Activated T-cell treated with anti-CD3 and anti-CD28 coated beads, Interleukin-2, amount 50 U/mL, for 72 hours (primary cell): ENCODE results near the gene LCE3B. TPM values are rescaled to one million over a fixed set of nuclear protein-coding genes. Genes with fewer than 3 reads are reported as not detected.
"Not testable (repeated sequence)": the region's sequence is repeated elsewhere in the genome, so short reads cannot be mapped to it uniquely, and the experiment has no call there.

Experiments used
- ATAC-seq, 2 donors: fragments of 150-1000 bp; cut with Tn5 transposase; replicated peaks in 1 of 2; 2 replicates each; pipeline ENCODE4 v1.10.0; 2021; ENCODE audit warnings: moderate library complexity in 2 of 2, mild to moderate bottlenecking in 1 of 2
- DNase-seq, 2 donors: peaks; one replicate each; pipeline ENCODE4 v3.0.0; 2021 to 2022; ENCODE audit warnings: mixed read lengths in 1 of 2
- H3K27ac Mint-ChIP-seq: one replicate; pipeline ENCODE4 v1.8.0; 2022; ENCODE audit warnings: mild to moderate bottlenecking, moderate library complexity, mixed read lengths
- H3K27me3 Mint-ChIP-seq: one replicate; pipeline ENCODE4 v1.8.0; 2022; ENCODE audit warnings: low read depth, mixed read lengths
- H3K36me3 Mint-ChIP-seq, 2 donors: one replicate each; pipeline ENCODE4 v1.8.0; 2022; ENCODE audit warnings: mixed read lengths in 2 of 2, mild to moderate bottlenecking in 1 of 2; ENCODE audit not compliant: insufficient read depth in 2 of 2
- H3K4me1 Mint-ChIP-seq: one replicate; pipeline ENCODE4 v1.8.0; 2022; ENCODE audit warnings: low read depth, mixed read lengths
- H3K4me3 Mint-ChIP-seq, 2 donors: one replicate each; pipeline ENCODE4 v1.8.0; 2022; ENCODE audit warnings: mild to moderate bottlenecking in 2 of 2, mixed read lengths in 2 of 2, moderate library complexity in 2 of 2
- H3K9me3 Mint-ChIP-seq, 2 donors: one replicate each; pipeline ENCODE4 v1.8.0; 2022; ENCODE audit warnings: mixed read lengths in 2 of 2
- total RNA-seq, 2 donors: library from RNA; stranded (reverse); gene quantifications; one replicate each; pipeline ENCODE4 v1.2.3, GENCODE V29; 2022

The LCE3B gene
- not detected for total RNA-seq

GRCh38 chr1:152613511-152613910 lies at the start of gene LCE3B:
LCE3B (plus strand) TSS chr1:152613811; CDS start chr1:152613811, 0 bp downstream.
- H3K27me3 Mint-ChIP-seq = peaks cover 33% of the 10 kb centered on the region
- H3K4me3 Mint-ChIP-seq = no peak within 1 kb of the TSS
- H3K9me3 Mint-ChIP-seq = peaks cover 0 to 2% of the 10 kb centered on the region in 2 donors
- peaks cover 0 to 2% of the 10 kb centered on the region in 2 donors for H3K36me3 Mint-ChIP-seq
- H3K4me1 Mint-ChIP-seq = no peaks in the 10 kb centered on the region
- no peak within 1 kb of the TSS for H3K27ac Mint-ChIP-seq
- DNase-seq (no peak), ATAC-seq (no peak)

- Mint-ChIP-seq H3K4me3 (peak overlapping the region in 1 of 2 donors; percentile 11), H3K9me3 (peaks cover 2 to 5% of the 10 kb centered on the region in 2 donors), H3K27ac (peak overlapping the region; percentile 12), H3K36me3 (peaks cover 1 to 4% of the 10 kb centered on the region in 2 donors), H3K27me3 (no peaks in the 10 kb centered on the region), H3K4me1 (no peaks in the 10 kb centered on the region)
- ATAC-seq = no peak
- no peak for DNase-seq
Observed at GRCh38 chr1:152565115-152565514, 48.5 kb upstream of the LCE3B start.

GRCh38 chr1:152565535-152566215 lies 47.9 kb upstream of the LCE3B start:
- Mint-ChIP-seq H3K4me1 (no peaks in the 10 kb centered on the region), H3K27me3 (no peaks in the 10 kb centered on the region), H3K36me3 (peaks cover 1 to 4% of the 10 kb centered on the region in 2 donors), H3K9me3 (peaks cover 2 to 5% of the 10 kb centered on the region in 2 donors), H3K4me3 (no peak overlapping the region), H3K27ac (no peak overlapping the region)
- ATAC-seq = no peak
- DNase-seq = no peak

- no peak for DNase-seq
- H3K9me3 Mint-ChIP-seq = peaks cover 2 to 5% of the 10 kb centered on the region in 2 donors
- H3K27ac Mint-ChIP-seq = no peak within 1 kb of the TSS
- ATAC-seq = no peak
- no peak within 1 kb of the TSS for H3K4me3 Mint-ChIP-seq
- H3K27me3 Mint-ChIP-seq = peaks cover 5% of the 10 kb centered on the region
- peaks cover 1 to 4% of the 10 kb centered on the region in 2 donors for H3K36me3 Mint-ChIP-seq
- no peaks in the 10 kb centered on the region for H3K4me1 Mint-ChIP-seq
Observed at GRCh38 chr1:152566681-152567080, 46.9 kb upstream of the LCE3B start, which contains the start of gene LCE3E. LCE3E (minus strand) TSS chr1:152566780; CDS start chr1:152566208, 572 bp downstream.

GRCh38 chr1:152577168-152577567 lies 36.4 kb upstream of the LCE3B start:
- ATAC-seq (peak; percentile 92 to 97), DNase-seq (peak; percentile 28 to 58)
- Mint-ChIP-seq H3K9me3 (no peaks in the 10 kb centered on the region), H3K36me3 (no peaks in the 10 kb centered on the region), H3K4me1 (no peaks in the 10 kb centered on the region), H3K27ac (no peak overlapping the region), H3K4me3 (no peak overlapping the region), H3K27me3 (peaks cover 36% of the 10 kb centered on the region)

- H3K36me3 Mint-ChIP-seq, H3K27ac Mint-ChIP-seq, H3K4me3 Mint-ChIP-seq, H3K4me1 Mint-ChIP-seq, ATAC-seq, DNase-seq, H3K9me3 Mint-ChIP-seq: not testable (repeated sequence)
- peaks cover 18% of the 10 kb centered on the region for H3K27me3 Mint-ChIP-seq
Observed at GRCh38 chr1:152579526-152579925, 34.1 kb upstream of the LCE3B start.

GRCh38 chr1:152580433-152580832 lies 33.2 kb upstream of the LCE3B start, which contains the start of gene LCE3D:
LCE3D (minus strand) TSS chr1:152580516; CDS start chr1:152579936, 580 bp downstream.
- Mint-ChIP-seq H3K9me3 (no peaks in the 10 kb centered on the region), H3K4me3 (no peak within 1 kb of the TSS), H3K36me3 (no peaks in the 10 kb centered on the region), H3K27ac (no peak within 1 kb of the TSS), H3K27me3 (peaks cover 11% of the 10 kb centered on the region), H3K4me1 (no peaks in the 10 kb centered on the region)
- ATAC-seq (no peak), DNase-seq (no peak)

GRCh38 chr1:152582647-152583046 lies 31.0 kb upstream of the LCE3B start:
- H3K36me3 Mint-ChIP-seq = no peaks in the 10 kb centered on the region
- DNase-seq (no peak), ATAC-seq (peak in 1 of 2 donors; percentile 28)
- H3K27me3 Mint-ChIP-seq = peaks cover 10% of the 10 kb centered on the region
- no peak overlapping the region for H3K4me3 Mint-ChIP-seq
- H3K27ac Mint-ChIP-seq = no peak overlapping the region
- H3K4me1 Mint-ChIP-seq = no peaks in the 10 kb centered on the region
- no peaks in the 10 kb centered on the region for H3K9me3 Mint-ChIP-seq

GRCh38 chr1:152585586-152585985 lies 28.0 kb upstream of the LCE3B start:
- H3K9me3 Mint-ChIP-seq = no peaks in the 10 kb centered on the region
- DNase-seq (no peak), ATAC-seq (no peak)
- H3K4me1 Mint-ChIP-seq = no peaks in the 10 kb centered on the region
- H3K36me3 Mint-ChIP-seq = no peaks in the 10 kb centered on the region
- no peaks in the 10 kb centered on the region for H3K27me3 Mint-ChIP-seq
- H3K4me3 Mint-ChIP-seq = no peak overlapping the region
- no peak overlapping the region for H3K27ac Mint-ChIP-seq

- Mint-ChIP-seq H3K27me3 (peaks cover 13% of the 10 kb centered on the region), H3K4me1 (no peaks in the 10 kb centered on the region), H3K36me3 (peaks cover 4 to 5% of the 10 kb centered on the region in 2 donors), H3K4me3 (no peak overlapping the region), H3K9me3 (peaks cover 3 to 5% of the 10 kb centered on the region in 2 donors), H3K27ac (no peak overlapping the region)
- DNase-seq (no peak), ATAC-seq (no peak)
Observed at GRCh38 chr1:152596986-152597385, 16.6 kb upstream of the LCE3B start.

GRCh38 chr1:152599934-152600333 lies 13.7 kb upstream of the LCE3B start, which contains the start of gene LCE3C:
LCE3C (plus strand) TSS chr1:152600234; CDS start chr1:152600732, 498 bp downstream.
- DNase-seq = no peak
- H3K36me3 Mint-ChIP-seq = peaks cover 4 to 5% of the 10 kb centered on the region in 2 donors
- H3K4me3 Mint-ChIP-seq = no peak within 1 kb of the TSS

GRCh38 chr1:152621993-152622392 lies 8.4 kb downstream of the LCE3B start:
- H3K27ac Mint-ChIP-seq = no peak overlapping the region
- H3K4me3 Mint-ChIP-seq = no peak overlapping the region
- no peaks in the 10 kb centered on the region for H3K4me1 Mint-ChIP-seq
- DNase-seq = no peak
- peaks cover 0 to 2% of the 10 kb centered on the region in 2 donors for H3K36me3 Mint-ChIP-seq
- H3K9me3 Mint-ChIP-seq = peaks cover 2 to 6% of the 10 kb centered on the region in 2 donors
- peaks cover 21% of the 10 kb centered on the region for H3K27me3 Mint-ChIP-seq
- no peak for ATAC-seq

More at GRCh38 chr1:152599934-152600333, 13.7 kb upstream of the LCE3B start, which contains the start of gene LCE3C:
- H3K27me3 Mint-ChIP-seq = peaks cover 13% of the 10 kb centered on the region
- no peaks in the 10 kb centered on the region for H3K4me1 Mint-ChIP-seq
- H3K27ac Mint-ChIP-seq = no peak within 1 kb of the TSS
- peaks cover 3 to 5% of the 10 kb centered on the region in 2 donors for H3K9me3 Mint-ChIP-seq
- ATAC-seq = no peak

GRCh38 chr1:152622803-152623202 lies 9.2 kb downstream of the LCE3B start, which contains the start of gene LCE3A:
LCE3A (minus strand) TSS chr1:152623103; CDS start chr1:152623103, 0 bp downstream.
- peak in 1 of 2 donors; percentile 4 for DNase-seq
- Mint-ChIP-seq H3K4me1 (no peaks in the 10 kb centered on the region), H3K4me3 (no peak within 1 kb of the TSS), H3K27me3 (peaks cover 21% of the 10 kb centered on the region), H3K36me3 (peaks cover 0 to 2% of the 10 kb centered on the region in 2 donors), H3K27ac (no peak within 1 kb of the TSS), H3K9me3 (peaks cover 2 to 6% of the 10 kb centered on the region in 2 donors)
- ATAC-seq = no peak
